ENCODE measurements around the gene MRPL41.
"Not testable (repeated sequence)": the region's sequence is repeated elsewhere in the genome, so short reads cannot be mapped to it uniquely, and the experiment has no call there.

MRPL41 gene

DNA sequence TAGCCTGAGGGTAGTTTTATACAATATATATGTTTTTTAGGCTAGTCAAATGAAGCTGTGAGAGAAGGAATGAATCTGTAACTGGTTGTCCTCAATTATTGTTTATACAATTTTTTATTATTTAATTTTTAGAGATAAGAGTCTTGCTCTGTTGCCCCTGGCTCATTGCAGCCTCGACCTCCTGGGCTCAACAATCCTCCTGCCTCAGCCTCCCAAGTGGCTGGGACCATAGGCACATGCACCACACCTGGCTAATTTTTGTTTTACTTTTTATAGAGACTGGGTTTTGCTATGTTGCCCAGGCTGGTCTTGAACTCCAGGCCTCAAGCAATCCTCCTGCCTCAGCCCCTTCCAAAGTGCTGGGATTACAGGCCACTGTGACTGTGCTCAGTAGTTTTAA, 2.7 kb downstream of the MRPL41 start:
- DNase-seq = no peak

DNA sequence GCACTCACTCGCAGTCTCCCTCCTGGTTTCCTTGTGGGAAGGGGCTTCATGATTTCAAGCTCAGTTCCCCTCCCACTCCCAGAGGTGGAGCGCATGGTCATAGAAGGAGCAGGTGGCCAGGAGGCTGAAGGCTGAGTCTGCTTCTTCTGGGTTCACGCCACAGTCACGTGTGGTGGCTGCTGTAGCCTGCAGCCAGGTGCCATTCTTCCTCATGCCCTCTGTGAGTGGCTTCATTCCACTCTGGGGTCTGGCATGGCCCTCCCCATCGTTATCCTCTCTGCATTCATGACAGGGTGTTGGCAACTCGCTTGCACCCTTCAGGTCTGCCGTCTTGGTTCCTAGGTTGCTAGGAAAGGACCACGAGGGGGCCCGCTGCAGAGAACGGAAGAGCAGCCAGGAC, 3.5 kb downstream of the MRPL41 start:
- no peak for DNase-seq

- no peak for DNase-seq
Measured at GRCh38 chr9:137556069-137556838, 4.6 kb downstream of the MRPL41 start.

- no peak for DNase-seq
Measured at GRCh38 chr9:137558127-137558526, 6.4 kb downstream of the MRPL41 start.

DNA sequence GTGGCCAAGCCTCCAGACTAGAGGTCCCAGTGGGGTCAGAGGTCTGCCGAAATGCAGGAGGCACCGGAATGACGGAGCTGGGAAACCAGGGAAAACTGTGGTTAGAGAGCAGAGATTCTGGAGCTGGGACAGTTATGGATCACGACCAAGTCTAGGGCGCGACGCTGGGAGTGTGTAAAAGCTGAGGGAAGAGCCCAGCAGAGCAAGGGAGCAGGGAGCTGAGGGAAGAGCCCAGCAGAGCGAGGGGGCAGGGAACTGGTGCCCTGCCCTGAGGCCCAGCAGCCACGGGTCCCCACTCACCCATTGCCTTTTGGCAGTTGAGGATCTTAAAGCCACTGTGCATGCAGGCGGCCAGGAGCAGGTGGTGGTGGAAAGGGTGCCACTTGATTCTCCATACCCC, 12.5 kb downstream of the MRPL41 start:
- DNase-seq = no peak

GRCh38 chr9:137564817-137565411, 13.2 kb downstream of the MRPL41 start:
- DNase-seq = no peak

DNA sequence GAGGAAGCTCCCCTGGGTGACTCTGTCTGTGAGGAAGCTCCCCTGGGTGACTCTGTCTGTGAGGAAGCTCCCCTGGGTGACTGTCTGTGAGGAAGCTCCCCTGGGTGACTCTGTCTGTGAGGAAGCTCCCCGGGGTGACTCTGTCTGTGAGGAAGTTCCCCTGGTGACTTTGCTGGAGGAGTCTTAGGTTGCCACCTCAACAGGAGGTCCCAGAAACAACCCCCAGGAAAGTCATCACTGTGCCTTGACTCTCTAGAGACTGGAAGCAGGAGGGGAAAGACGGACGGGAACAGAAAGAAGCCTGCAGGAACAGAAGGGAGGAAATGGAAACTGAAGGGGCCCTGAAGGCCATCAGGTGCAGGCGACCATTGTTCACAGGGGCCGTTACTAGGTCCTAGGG, 16.8 kb downstream of the MRPL41 start:
- DNase-seq = not testable (repeated sequence)

- no peak for DNase-seq
Measured at GRCh38 chr9:137569609-137570203, 18.0 kb downstream of the MRPL41 start.

DNA sequence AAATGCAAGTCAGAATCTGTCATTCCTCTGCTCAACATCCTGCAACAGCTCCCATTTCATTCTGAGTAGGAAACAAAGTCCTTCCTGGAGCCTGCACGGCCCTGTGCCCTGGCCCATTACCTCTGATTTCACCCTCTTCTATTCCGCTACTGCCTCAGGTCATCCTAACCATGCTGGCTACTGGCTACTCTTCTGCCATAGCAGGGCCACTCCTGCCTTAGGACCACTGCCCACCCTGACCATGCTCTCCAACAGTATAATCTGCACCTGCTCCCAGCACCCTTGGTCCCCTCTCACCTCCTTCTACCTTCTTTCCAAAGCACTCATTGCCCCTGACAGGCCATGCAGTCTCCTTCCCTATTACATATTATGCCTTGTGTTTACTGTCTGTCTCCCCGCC, 18.9 kb downstream of the MRPL41 start:
- no peak for DNase-seq

GRCh38 chr9:137574192-137574591, 22.5 kb downstream of the MRPL41 start:
- no peak for DNase-seq

DNA sequence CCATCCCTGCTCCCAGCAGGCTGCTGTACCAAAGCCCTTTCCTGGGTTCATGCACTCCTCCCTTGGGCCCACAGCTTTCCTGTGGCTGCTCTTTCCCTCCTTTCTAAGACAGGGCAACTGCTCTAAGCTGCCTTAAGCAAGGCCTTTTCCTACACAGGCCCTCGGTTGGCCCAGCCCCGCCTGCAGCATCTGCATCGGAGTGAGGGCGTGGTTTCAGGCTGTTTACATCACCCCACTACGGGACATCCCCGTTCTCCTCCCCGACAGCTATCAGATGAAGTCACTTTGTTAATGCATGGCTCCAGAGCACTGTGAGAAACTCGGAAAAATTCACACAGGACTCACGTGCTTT, 23.7 kb downstream of the MRPL41 start:
- peak; percentile 43 for DNase-seq

GRCh38 chr9:137575716-137576411, 24.2 kb downstream of the MRPL41 start:
- peak; percentile 7 for DNase-seq

DNA sequence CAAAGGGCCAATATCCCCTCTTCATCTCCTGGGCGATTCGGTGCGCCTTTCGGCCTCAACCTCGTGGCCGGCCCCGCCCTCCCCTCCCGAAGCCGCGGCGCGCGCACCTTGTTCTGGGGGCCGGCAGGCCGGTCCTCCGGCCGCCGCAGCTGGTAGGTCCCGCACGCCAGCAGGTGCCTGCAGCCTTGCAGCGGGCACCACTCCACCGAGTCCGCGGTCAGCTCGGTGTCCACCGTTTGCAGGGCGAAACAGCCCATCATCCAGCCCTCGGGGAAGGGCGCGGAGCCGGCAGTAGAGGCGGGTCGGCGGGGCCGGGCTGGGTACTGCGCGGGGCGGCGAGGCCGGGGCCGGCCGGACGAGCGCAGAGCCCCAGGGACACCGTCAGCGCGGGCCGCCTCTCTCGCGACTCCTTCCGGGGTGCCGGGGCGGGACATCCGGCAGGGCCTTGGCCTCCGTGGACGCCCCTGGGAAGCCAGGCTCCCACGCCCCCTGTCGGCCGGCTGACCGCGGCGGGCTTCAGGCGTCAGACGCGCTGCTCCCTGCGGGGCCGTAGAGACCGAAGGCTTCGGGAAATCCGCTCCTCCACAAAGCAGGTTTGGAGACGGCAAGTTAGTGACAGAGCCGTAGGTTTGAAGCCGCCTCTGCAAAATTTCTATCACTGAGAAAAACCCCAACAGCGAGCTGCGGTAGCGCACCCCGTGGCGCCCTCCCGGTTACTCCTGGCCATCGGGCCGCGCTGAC, 27.0 kb downstream of the MRPL41 start, which contains the start of gene DPH7:
Gene DPH7 (minus strand): TSS at position 408 of the 741 bp plus-strand sequence. CDS start 148 bp downstream, at position 260.
- DNase-seq = peak; percentile 93

- DNase-seq = no peak
Measured at GRCh38 chr9:137579259-137579604, 27.6 kb downstream of the MRPL41 start.

- no peak for DNase-seq
Measured at GRCh38 chr9:137580209-137580953, 28.7 kb downstream of the MRPL41 start.

DNA sequence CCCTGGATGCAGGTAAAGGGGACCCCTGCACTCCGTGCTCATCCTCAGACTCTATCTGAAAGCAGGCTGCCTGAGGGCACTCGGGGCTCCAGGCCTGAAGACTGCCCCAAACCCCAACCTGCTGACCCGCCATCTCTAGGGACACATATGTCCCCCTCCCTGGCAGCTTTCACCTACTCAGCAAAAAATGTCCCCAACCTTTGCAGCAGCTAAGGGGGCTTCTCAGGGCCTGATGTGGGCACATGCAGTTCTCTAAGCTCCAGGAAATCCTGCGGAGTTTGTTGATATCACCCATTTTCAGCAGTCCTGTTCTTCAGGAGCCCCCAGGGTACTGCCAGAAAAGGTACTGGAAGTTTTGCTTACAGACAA, 29.3 kb downstream of the MRPL41 start:
- DNase-seq = no peak

DNA sequence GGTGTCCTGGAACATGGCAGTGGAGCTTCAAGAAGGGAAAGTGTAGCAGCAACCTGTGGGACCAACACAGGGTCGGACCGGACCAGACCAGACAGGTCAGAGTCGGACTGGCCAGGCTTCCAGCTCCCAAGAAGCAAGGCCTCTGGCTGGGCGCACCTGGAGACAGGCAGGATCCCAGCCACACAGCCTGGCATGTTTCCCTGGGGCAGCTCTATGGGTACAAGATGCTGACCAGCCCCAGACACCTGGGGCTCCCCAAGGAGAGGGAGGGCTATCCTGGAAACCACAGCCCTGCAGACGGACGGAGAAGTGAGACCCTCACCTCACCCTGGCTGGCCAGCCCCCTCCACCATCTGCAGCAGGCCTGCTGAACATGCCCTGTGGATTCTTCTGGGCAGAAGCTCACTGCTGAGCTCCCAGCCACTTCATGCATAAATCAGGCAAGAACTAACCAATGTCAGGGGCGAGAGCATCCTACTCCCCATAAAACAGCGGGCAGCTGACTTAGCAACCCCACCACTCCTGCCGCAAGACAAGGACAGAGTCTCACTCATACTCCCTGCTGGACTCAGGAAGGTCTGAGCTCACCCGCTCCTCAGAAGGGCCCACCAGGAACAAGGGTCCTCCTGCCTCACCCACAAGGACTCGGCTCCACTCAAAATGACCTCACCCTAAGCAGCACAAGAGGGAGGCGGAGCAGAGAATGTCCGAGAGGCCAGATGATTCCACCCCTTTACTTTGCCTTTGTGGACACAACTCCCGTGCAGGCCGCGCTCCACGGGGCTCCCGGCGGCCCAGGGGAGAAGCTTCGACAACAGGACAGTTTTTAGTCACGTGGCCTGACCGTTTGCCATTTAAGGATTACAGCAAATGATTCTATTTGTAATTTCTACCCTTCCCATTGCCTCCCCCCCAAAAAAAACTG, 29.9 kb downstream of the MRPL41 start:
- DNase-seq = no peak

DNA sequence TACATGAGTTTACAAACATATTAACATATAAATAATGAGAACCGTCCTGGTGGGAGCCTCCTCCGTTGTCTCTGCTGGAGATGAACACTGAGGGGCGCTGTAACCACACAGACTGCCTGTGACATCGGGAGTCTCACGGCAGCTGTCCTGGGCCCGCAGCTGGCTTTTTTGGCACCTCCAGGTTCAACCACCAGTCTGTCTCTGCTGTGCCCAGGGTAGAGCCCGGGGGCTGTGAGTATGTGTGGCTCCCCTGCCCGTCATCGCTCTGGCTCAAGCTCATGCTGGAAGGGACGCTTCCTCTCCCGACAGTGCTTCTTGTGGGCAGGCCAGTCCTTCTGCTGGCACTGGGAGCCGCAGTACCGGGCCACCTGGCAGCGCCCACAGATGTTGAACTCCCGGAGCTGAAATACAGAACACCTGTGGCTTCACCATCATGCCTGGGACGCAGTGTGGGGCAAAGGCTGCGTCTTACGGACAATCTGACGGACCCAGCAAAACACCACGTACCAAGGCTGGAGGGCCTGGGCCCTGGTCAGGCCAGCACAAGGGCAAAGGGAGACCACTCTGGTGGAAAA, 30.7 kb downstream of the MRPL41 start:
- DNase-seq = peak; percentile 23

- no peak for DNase-seq
Measured at GRCh38 chr9:137583347-137583746, 31.7 kb downstream of the MRPL41 start.

- no peak for DNase-seq
Measured at GRCh38 chr9:137583957-137584356, 32.3 kb downstream of the MRPL41 start.

DNA sequence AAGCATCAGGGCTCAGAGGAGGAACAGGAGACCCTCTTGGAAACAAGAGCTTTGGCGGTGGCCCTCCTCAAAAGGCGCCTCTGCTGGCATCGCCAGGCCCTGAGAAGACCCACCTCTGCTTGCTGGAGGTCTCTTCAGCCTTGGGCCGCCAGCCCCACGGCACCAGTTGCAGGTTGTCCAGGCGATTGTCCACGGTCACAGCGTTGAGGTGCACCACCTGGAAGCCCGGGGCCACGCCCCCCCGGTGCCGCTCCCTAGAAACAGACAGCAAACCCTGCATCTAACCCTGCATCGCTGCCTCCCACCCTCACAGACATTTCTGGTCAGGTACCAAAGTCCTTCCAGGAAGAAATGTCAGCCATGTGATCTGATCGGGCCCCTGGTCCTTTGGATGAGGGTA, 35.2 kb downstream of the MRPL41 start:
- DNase-seq = no peak

All from CD4-positive, alpha-beta T cell treated with Interleukin-17A for 1 hour (primary cell).